B cell (primary cell): ENCODE measurements around the gene CAPN10.

Source experiments
- CTCF ChIP-seq: fragments of 200-600 bp; IDR thresholded peaks from one replicate; pipeline ENCODE4 v1.8.0; 2022; ENCODE audit warnings: antibody characterized with exemption, mild to moderate bottlenecking
- EZH2 ChIP-seq: IDR thresholded peaks from 2 replicates; pipeline ENCODE4 v1.6.1; 2012; ENCODE audit warnings: borderline replicate concordance, low read depth, mild to moderate bottlenecking, moderate library complexity, low read length; ENCODE audit not compliant: insufficient read depth, poor library complexity, severe bottlenecking

GRCh38 chr2:240590681-240591111 is 4.2 kb downstream of the CAPN10 start:
- no peak for TF ChIP-seq EZH2
- TF ChIP-seq CTCF, result no peak
